ENCODE measurements around the gene TAF1C.

DNA sequence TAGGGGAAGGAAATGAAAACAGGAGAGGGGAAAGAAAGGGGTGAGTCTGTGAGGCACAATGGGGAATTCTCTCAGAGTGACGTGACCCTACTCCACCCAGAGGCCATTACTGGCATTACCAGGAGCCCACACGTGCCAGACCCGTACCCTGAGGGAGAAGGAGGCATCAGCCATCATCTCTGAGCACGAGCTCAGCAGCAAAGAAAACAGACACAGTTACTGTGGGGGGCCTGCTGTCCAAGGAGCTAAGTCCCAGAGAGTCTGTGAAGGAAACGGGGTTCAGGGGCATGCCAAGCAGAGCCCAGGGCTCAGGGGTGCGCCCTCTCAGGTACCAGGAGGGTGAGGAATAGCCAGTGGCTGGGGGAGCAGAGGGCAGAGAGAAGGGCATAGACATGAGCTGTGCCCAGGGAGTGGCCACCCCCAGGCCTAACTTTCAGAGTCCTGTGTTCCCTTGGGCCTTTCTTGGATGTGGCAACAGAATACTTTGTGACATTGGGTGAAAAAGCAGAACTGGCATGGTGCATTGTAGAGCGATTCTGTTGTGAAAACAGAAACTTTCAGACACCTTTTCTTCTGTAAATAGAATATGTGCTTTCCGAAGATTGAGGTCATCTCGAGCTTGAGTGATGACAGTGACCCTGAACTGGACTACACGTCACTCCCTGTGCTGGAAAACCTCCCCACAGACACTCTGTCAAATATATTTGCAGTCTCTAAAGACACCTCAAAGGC lies 11.3 kb downstream of the TAF1C start:
- TF ChIP-seq EZH2 (IDR thresholded peaks at IDR 0.05; ENCODE audit: borderline replicate concordance, low read depth, low read length, severe bottlenecking), result no peak
- no peak for TF ChIP-seq POLR2AphosphoS5 (IDR thresholded peaks at IDR 0.05; ENCODE audit: insufficient read depth, low read depth, low read length)
- peak; percentile 32 to 61 for TF ChIP-seq CTCF (IDR thresholded peaks at IDR 0.05; ENCODE audit: extremely low read depth in 1 of 2, insufficient read depth in 1 of 2, low read depth in 1 of 2, low read length in 2 of 2)
- TF ChIP-seq POLR2A (IDR thresholded peaks at IDR 0.05; ENCODE audit: low read depth, low read length), result no peak

Measured in endothelial cell of umbilical vein (primary cell).